HG03039 (cell line): Measurements from ENCODE around the gene TMEM150C.

Experiments
- ATAC-seq: cut with Tn5 transposase; IDR thresholded peaks from one replicate; pipeline ENCODE4 v1.9.1; 2021; ENCODE audit warnings: mild to moderate bottlenecking, moderate library complexity; ENCODE audit not compliant: unreplicated experiment

TMEM150C gene

GRCh38 chr4:82519072-82519471 is 42.7 kb downstream of the TMEM150C start:
- no peak for ATAC-seq

- ATAC-seq, result no peak
Observed at GRCh38 chr4:82517043-82517442, 44.7 kb downstream of the TMEM150C start.

- ATAC-seq, result no peak
Observed at GRCh38 chr4:82515705-82516104, 46.1 kb downstream of the TMEM150C start.

- ATAC-seq, result no peak
Observed at GRCh38 chr4:82513382-82513781, 48.4 kb downstream of the TMEM150C start.

GRCh38 chr4:82510216-82510615 is 51.6 kb downstream of the TMEM150C start:
- no peak for ATAC-seq

GRCh38 chr4:82508806-82509428 is 52.9 kb downstream of the TMEM150C start:
- ATAC-seq, result no peak

GRCh38 chr4:82508011-82508410 is 53.8 kb downstream of the TMEM150C start:
- no peak for ATAC-seq

- ATAC-seq, result no peak
Observed at GRCh38 chr4:82501154-82501442, 60.7 kb downstream of the TMEM150C start.

- ATAC-seq, result no peak
Observed at GRCh38 chr4:82500435-82501153, 61.2 kb downstream of the TMEM150C start.

GRCh38 chr4:82499738-82500434 is 61.9 kb downstream of the TMEM150C start:
- ATAC-seq, result no peak

- no peak for ATAC-seq
Observed at GRCh38 chr4:82496349-82496748, 65.4 kb downstream of the TMEM150C start.

GRCh38 chr4:82495666-82496065 is 66.1 kb downstream of the TMEM150C start:
- ATAC-seq, result no peak

GRCh38 chr4:82493721-82494425 is 67.9 kb downstream of the TMEM150C start:
- ATAC-seq, result no peak

GRCh38 chr4:82491251-82491960 is 70.4 kb downstream of the TMEM150C start:
- no peak for ATAC-seq

- ATAC-seq, result no peak
Observed at GRCh38 chr4:82489987-82490386, 71.8 kb downstream of the TMEM150C start.

- ATAC-seq, result no peak
Observed at GRCh38 chr4:82489076-82489475, 72.7 kb downstream of the TMEM150C start.

- no peak for ATAC-seq
Observed at GRCh38 chr4:82484996-82485783, 76.6 kb downstream of the TMEM150C start.

- ATAC-seq, result no peak
Observed at GRCh38 chr4:82482387-82482786, 79.4 kb downstream of the TMEM150C start.

GRCh38 chr4:82481506-82481840 is 80.3 kb downstream of the TMEM150C start:
- no peak for ATAC-seq

GRCh38 chr4:82480771-82481505 is 80.8 kb downstream of the TMEM150C start:
- ATAC-seq, result no peak
